ENCODE data around the gene CASK. TPM values are rescaled to one million over a fixed set of nuclear protein-coding genes. Genes with fewer than 3 reads are reported as not detected.

The CASK gene
- total and polyA plus RNA-seq, 9 of the 15 experiments (the other 6 are each of a cell fraction or from before 2014, with no cell fraction given), result 1.3 to 7.4 (median 5.2) TPM

DNA sequence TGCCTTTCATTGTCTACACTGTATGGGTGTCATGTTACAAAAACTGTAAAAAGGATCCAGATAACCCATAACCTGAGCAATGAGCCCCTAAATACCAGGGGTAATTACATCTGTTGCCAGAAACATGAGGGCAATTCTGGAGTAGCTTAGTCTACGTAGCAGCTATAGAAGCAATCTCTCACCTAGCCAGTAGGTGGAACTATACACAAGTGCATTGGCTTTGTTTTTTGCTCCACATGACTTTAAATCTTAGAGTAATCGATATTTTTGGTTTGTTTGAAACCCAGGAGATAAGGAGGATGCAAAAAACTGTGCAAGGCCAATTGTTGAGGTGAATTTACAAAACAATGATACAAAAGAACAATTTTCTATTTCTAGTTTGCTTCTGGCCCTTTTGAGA, 141.9 kb downstream of the CASK start (continued):
- no peak for TF ChIP-seq ZNF212 (CRISPR knock-in tag; IDR thresholded peaks at IDR 0.05)
- no peak for TF ChIP-seq KAT8 (IDR thresholded peaks at IDR 0.05; ENCODE audit: low read depth)
- TF ChIP-seq, protein P1, sequence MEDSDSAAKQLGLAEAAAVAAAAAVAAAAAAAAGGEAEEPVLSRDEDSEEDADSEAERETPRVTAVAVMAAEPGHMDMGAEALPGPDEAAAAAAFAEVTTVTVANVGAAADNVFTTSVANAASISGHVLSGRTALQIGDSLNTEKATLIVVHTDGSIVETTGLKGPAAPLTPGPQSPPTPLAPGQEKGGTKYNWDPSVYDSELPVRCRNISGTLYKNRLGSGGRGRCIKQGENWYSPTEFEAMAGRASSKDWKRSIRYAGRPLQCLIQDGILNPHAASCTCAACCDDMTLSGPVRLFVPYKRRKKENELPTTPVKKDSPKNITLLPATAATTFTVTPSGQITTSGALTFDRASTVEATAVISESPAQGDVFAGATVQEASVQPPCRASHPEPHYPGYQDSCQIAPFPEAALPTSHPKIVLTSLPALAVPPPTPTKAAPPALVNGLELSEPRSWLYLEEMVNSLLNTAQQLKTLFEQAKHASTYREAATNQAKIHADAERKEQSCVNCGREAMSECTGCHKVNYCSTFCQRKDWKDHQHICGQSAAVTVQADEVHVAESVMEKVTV (CRISPR knock-in tag; IDR thresholded peaks at IDR 0.05), result 0 out of 2 replicates have a peak, but pooled peaks have one; percentile 28
- TF ChIP-seq KLF16 (IDR thresholded peaks at IDR 0.05), result no peak
- TF ChIP-seq, protein P2, sequence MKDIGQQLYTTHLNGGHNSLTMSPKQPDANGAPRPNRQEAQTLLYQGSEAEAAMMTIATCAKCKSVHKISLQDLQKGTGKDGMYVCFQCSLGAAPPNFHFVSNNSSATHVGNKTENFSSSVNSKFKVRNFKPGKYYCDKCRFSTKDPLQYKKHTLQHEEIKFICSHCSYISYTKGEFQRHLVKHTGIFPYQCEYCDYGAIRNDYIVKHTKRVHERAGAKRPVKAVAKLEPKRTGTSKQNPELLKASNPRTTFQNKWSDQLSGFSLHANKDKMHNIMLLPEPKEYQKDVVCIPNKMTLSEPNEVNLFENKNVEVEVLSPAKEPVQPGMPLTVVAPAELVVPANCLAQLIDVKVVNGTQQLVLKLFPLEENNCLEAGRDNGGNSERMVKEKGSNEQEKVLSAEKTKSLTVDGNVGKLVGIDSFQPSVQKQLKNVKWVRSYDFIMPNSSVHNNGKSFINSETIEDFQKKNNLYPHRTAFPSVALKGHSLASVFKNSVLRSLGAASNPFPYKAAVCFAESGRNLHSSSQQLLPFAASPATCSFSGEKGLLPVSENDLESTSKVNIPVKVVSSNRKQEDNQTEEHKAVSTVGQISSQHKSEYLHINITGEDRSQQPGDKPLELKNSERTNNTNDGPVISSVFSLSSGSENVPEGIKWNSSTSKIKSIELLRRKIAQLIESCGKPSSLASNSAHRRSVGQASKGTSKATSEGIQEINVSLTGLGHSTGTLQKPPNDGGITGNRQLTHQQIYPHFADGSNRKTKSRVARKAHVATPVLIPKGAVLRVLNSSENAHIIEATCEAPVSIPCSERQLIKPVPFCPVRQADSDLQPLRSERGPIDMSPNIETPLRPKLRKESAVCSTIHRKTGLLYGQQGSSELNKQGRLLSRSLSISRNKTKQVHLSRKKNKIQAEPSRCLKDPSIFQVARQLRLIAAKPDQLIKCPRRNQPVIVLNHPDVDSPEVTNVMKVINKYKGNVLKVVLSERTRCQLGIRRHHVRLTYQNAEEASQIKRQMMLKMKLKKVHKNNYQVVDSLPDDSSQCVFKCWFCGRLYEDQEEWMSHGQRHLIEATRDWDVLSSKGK (CRISPR knock-in tag; IDR thresholded peaks at IDR 0.05), result no peak
- TF ChIP-seq ZNF239 (CRISPR knock-in tag; IDR thresholded peaks at IDR 0.05), result no peak
- TF ChIP-seq PTTG1 (tag; IDR thresholded peaks at IDR 0.05; ENCODE audit: low read depth), result no peak
- TF ChIP-seq GATAD2B (IDR thresholded peaks at IDR 0.05; ENCODE audit: borderline replicate concordance), result no peak
